ENCODE data around the gene ELMO1. TPM values are rescaled to one million over a fixed set of nuclear protein-coding genes. Genes with fewer than 3 reads are reported as not detected.
A peak's percentile ranks its signal among the peaks of the same experiment; 100 is the strongest.

The ELMO1 gene, protein sequence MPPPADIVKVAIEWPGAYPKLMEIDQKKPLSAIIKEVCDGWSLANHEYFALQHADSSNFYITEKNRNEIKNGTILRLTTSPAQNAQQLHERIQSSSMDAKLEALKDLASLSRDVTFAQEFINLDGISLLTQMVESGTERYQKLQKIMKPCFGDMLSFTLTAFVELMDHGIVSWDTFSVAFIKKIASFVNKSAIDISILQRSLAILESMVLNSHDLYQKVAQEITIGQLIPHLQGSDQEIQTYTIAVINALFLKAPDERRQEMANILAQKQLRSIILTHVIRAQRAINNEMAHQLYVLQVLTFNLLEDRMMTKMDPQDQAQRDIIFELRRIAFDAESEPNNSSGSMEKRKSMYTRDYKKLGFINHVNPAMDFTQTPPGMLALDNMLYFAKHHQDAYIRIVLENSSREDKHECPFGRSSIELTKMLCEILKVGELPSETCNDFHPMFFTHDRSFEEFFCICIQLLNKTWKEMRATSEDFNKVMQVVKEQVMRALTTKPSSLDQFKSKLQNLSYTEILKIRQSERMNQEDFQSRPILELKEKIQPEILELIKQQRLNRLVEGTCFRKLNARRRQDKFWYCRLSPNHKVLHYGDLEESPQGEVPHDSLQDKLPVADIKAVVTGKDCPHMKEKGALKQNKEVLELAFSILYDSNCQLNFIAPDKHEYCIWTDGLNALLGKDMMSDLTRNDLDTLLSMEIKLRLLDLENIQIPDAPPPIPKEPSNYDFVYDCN
- total RNA-seq (2016; rRNA removed; fragmentation: Illumina TruSeq; extraction: Trizol) (0.11 TPM in 1 of 2 replicates, not detected in the other), polyA plus RNA-seq (2011; rRNA removed) (0.14 and 0.17 TPM in 2 replicates), polyA minus RNA-seq (2011; rRNA and poly(A)+ RNA removed; ENCODE audit: low replicate concordance) (0.05 and 1.2 TPM in 2 replicates), Bru-seq, nascent RNA (percentile 27 among the genes with signal in this experiment), BruChase-seq, experiment 1, labeled RNA remaining after a 6-hour chase (percentile 15 among the genes with signal in this experiment), BruChase-seq, experiment 2, labeled RNA remaining after a 2-hour chase (percentile 21 among the genes with signal in this experiment)
- 0.44 TPM in 1 of 2 replicates, not detected in the other for total RNA-seq (2016; cell fraction: cytosol; rRNA removed; fragmentation: Illumina TruSeq; extraction: Trizol; ENCODE audit: low read depth)
- total RNA-seq (2016; cell fraction: insoluble cytoplasmic fraction; rRNA removed; fragmentation: Illumina TruSeq; extraction: Trizol), result 0.25 and 0.32 TPM in 2 replicates
- 0.10 and 0.25 TPM in 2 replicates for total RNA-seq (2016; cell fraction: membrane; rRNA removed; fragmentation: Illumina TruSeq; extraction: Trizol)
- total RNA-seq (2016; cell fraction: nucleus; rRNA removed; fragmentation: Illumina TruSeq; extraction: Trizol), result 0.19 TPM in 1 of 2 replicates, not detected in the other
- 0.05 TPM in 1 of 2 replicates, not detected in the other for polyA plus RNA-seq (2011; cell fraction: cytosol; rRNA removed)
- polyA plus RNA-seq (2011; cell fraction: nucleus; rRNA removed), result 0.31 TPM in 1 of 2 replicates, not detected in the other
- 0.21 and 0.66 TPM in 2 replicates for polyA plus RNA-seq (2012)
- polyA plus RNA-seq (2016; cell fraction: cytosol; fragmentation: Illumina TruSeq; extraction: Trizol; ENCODE audit: low read depth), result 0.10 TPM in 1 of 2 replicates, not detected in the other
- polyA plus RNA-seq (2016; cell fraction: insoluble cytoplasmic fraction; fragmentation: Illumina TruSeq; extraction: Trizol; ENCODE audit: low read depth), result 0.37 and 0.74 TPM in 2 replicates
- 0.29 and 0.41 TPM in 2 replicates for polyA plus RNA-seq (2016; cell fraction: membrane; fragmentation: Illumina TruSeq; extraction: Trizol; ENCODE audit: low read depth)
- polyA plus RNA-seq (2016; cell fraction: nucleus; fragmentation: Illumina TruSeq; extraction: Trizol; ENCODE audit: insufficient read depth, low read depth), result 0.31 and 0.61 TPM in 2 replicates
- polyA minus RNA-seq (2011; cell fraction: cytosol; rRNA and poly(A)+ RNA removed), result not detected in 2 replicates
- polyA minus RNA-seq (2011; cell fraction: nucleus; rRNA and poly(A)+ RNA removed), result 0.37 and 1.3 TPM in 2 replicates
- long read RNA-seq, experiment 1, partial matches to known transcripts, result 0 of 1 reads
- long read RNA-seq, experiment 1, other reads (novel, unspliced or antisense), result 1 of 1 reads
- long read RNA-seq, experiment 2, result 0 reads

DNA sequence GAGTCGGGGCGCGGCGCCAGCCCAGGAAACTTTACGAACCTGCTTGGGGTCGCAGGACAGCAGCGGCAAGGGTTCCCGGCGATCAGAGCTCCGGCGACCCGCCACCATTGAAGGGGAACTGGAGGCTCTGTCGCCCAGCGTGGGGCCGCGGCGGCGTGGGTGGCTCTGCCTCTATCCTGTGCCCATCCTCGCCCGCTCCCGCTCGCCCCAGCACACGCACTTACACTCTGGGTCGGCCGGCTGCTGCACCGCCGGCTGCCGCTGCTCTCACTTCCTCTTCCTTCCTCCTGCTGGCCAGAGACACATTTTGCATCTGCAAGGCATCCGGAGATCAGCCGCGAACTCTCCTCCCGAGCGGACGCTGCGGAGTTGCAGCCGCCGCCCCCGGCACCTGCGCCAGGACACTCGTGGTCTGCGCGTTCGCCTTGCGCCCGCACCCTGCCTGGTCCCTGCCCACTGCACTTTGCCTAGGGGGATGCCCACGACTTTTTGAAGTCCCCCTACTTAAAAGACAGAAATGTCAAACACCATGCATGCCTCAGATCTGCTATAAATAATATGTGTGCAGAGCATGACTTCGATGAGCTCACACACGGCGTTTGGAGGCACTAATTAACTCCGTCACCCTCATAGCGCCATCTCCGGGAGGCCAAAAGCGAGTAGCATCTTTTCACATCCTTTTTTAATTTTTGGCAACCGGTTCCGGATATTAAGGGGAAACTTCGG lies at the start of gene ELMO1:
TSS of gene ELMO1 (minus strand) at position 229 of the 726 bp plus-strand sequence. CDS start 106,174 bp downstream, outside the sequence.
- H3K4me3 ChIP-seq (replicated peaks in 1 of 3; ENCODE audit: insufficient read depth in 1 of 3, low read depth in 2 of 3, low read length in 3 of 3), result peak within 1 kb of the TSS; percentile 26 to 68 (median 51); a peak in 5 of 6 replicates
- no peak within 1 kb of the TSS for H3K9ac ChIP-seq (ENCODE audit: insufficient read depth, low read depth, low read length)
- no peaks in the 10 kb centered on the region for H3K79me2 ChIP-seq (ENCODE audit: insufficient read depth, low read length)
- intact Hi-C loops (cut with micrococcal nuclease; ENCODE audit: unreplicated experiment), result loop anchor here (1.0 kb wide), 1 partner anchor 164 kb away; no protein-coding TSS in a partner anchor
- H2AFZ ChIP-seq (ENCODE audit: low read length), result no peak within 1 kb of the TSS
- whole genome bisulfite sequencing (ENCODE audit: low lambda C conversion rate), result 20% methylated on average over 18 of the region's 56 CpGs
- H3K4me1 ChIP-seq (ENCODE audit: insufficient read depth, low read length), result no peaks in the 10 kb centered on the region
- POLR2A ChIA-PET, result no interaction called here
- ATAC-seq (peak; percentile 99), FAIRE-seq (no peak), DNase-seq (ENCODE audit: low spot score) (peak; percentile 34)
- peaks cover 0 to 29% of the 10 kb centered on the region in 2 experiments; a peak in 2 of 5 replicates for H3K27me3 ChIP-seq (ENCODE audit: control insufficient read depth in 1 of 2, insufficient read depth in 2 of 2, low read length in 2 of 2)
- H3K4me2 ChIP-seq (ENCODE audit: low read depth, low read length), result peak within 1 kb of the TSS; percentile 77
- H3K9me3 ChIP-seq (ENCODE audit: low read length), result no peaks in the 10 kb centered on the region
- in situ Hi-C loops (cut with HindIII; ENCODE audit: extremely low pct_ligation_motif_present, low pct_unique_long_range_greater_than_20kb), result no loop called here
- H3K36me3 ChIP-seq (replicated peaks in 1 of 2; ENCODE audit: control insufficient read depth in 1 of 2, insufficient read depth in 2 of 2, low read length in 2 of 2), result no peaks in the 10 kb centered on the region
- H3K27ac ChIP-seq (ENCODE audit: extremely low read length, insufficient read depth, low read length), result no peak within 1 kb of the TSS
- no peaks in the 10 kb centered on the region for H4K20me1 ChIP-seq (ENCODE audit: insufficient read depth, low read length)
- no TSS peak for BruUV-seq (replicated peaks)
- CTCF ChIA-PET (ENCODE audit: low intra/inter-chr PET ratio, low total read pairs), result interaction anchor here (1.2 kb wide), 1 partner anchor 165 kb away, joined by 3 read pairs; no protein-coding TSS in a partner anchor
- TF ChIP-seq ZNF777 (CRISPR knock-in tag; IDR thresholded peaks at IDR 0.05) (peak; percentile 32; the same call in 1 of the 2 replicates), SMAD1 (CRISPR knock-in tag; IDR thresholded peaks at IDR 0.05; ENCODE audit: borderline replicate concordance, low read depth) (no peak), XRCC5 (optimal IDR thresholded peaks at IDR 0.05; ENCODE audit: low read length) (peak; percentile 14), ZNF687 (CRISPR knock-in tag; IDR thresholded peaks at IDR 0.05) (peak; percentile 2), KDM3A (CRISPR knock-in tag; IDR thresholded peaks at IDR 0.05; ENCODE audit: low read depth) (no peak), KMT2B (CRISPR knock-in tag; IDR thresholded peaks at IDR 0.05) (no peak), ELF3 (CRISPR knock-in tag; IDR thresholded peaks at IDR 0.05) (peak; percentile 56; the same call in 1 of the 2 replicates), ETV5 (CRISPR knock-in tag; IDR thresholded peaks at IDR 0.05; ENCODE audit: borderline replicate concordance) (0 out of 2 replicates have a peak, but pooled peaks have one; percentile 22)
- TF ChIP-seq, protein P1, sequence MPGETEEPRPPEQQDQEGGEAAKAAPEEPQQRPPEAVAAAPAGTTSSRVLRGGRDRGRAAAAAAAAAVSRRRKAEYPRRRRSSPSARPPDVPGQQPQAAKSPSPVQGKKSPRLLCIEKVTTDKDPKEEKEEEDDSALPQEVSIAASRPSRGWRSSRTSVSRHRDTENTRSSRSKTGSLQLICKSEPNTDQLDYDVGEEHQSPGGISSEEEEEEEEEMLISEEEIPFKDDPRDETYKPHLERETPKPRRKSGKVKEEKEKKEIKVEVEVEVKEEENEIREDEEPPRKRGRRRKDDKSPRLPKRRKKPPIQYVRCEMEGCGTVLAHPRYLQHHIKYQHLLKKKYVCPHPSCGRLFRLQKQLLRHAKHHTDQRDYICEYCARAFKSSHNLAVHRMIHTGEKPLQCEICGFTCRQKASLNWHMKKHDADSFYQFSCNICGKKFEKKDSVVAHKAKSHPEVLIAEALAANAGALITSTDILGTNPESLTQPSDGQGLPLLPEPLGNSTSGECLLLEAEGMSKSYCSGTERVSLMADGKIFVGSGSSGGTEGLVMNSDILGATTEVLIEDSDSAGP (CRISPR knock-in tag; IDR thresholded peaks at IDR 0.05; ENCODE audit: borderline replicate concordance), result peak; percentile 34; the same call in 1 of the 2 replicates

Measured in HepG2 (cell line).